Measurements from ENCODE around the gene MEF2C.

Gene MEF2C

DNA sequence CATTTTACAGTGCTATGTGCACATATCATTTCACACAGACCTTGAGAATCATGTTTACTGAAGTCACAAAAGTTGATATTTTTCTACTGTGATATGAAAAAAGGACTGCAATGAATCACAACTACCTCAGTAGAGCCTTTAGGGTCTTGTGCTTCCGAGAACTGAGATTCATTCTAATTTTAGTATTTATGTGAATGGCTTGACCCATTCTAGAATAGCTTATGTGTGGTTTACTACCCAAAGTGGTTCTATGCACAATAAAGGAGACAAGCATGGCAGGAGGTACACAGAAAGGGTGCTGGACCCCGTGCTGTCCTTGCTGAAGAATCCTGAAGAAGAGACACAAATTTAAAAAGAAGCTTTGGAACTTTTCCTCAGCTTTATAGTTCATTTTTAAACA lies 28.2 kb downstream of the MEF2C start:
- TF ChIP-seq, protein P1, sequence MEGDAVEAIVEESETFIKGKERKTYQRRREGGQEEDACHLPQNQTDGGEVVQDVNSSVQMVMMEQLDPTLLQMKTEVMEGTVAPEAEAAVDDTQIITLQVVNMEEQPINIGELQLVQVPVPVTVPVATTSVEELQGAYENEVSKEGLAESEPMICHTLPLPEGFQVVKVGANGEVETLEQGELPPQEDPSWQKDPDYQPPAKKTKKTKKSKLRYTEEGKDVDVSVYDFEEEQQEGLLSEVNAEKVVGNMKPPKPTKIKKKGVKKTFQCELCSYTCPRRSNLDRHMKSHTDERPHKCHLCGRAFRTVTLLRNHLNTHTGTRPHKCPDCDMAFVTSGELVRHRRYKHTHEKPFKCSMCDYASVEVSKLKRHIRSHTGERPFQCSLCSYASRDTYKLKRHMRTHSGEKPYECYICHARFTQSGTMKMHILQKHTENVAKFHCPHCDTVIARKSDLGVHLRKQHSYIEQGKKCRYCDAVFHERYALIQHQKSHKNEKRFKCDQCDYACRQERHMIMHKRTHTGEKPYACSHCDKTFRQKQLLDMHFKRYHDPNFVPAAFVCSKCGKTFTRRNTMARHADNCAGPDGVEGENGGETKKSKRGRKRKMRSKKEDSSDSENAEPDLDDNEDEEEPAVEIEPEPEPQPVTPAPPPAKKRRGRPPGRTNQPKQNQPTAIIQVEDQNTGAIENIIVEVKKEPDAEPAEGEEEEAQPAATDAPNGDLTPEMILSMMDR (IDR thresholded peaks at IDR 0.05; ENCODE audit: extremely low read depth, missing control alignments), result no peak

GRCh38 chr5:88847420-88847819 lies 35.6 kb downstream of the MEF2C start:
- no peak for DNase-seq (ENCODE audit: low spot score)
- TF ChIP-seq, protein P1 (IDR thresholded peaks at IDR 0.05; ENCODE audit: extremely low read depth, missing control alignments), result no peak

More for the DNA sequence above, 28.2 kb downstream of the MEF2C start:
- no peak for DNase-seq (ENCODE audit: low spot score)

DNA sequence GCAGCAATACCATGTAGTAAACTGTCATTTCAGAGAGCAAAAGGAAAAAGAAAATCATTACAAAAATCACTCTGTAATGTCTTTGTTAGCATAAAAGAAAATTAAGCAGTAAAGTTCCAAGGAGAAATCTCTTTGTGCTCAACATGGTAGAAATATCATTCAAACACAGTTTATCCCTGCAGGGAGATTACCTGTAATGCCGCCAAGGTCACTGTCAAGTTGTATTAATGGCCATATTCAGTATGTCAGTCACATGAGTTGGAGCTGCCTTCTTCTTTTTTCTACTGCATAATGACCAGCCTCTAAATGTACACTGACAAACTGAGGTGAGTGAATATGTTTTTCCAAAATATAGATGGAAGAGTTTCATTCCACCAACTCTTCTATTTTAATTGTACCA lies 36.5 kb downstream of the MEF2C start:
- no peak for DNase-seq (ENCODE audit: low spot score)
- TF ChIP-seq, protein P1 (IDR thresholded peaks at IDR 0.05; ENCODE audit: extremely low read depth, missing control alignments), result no peak

DNA sequence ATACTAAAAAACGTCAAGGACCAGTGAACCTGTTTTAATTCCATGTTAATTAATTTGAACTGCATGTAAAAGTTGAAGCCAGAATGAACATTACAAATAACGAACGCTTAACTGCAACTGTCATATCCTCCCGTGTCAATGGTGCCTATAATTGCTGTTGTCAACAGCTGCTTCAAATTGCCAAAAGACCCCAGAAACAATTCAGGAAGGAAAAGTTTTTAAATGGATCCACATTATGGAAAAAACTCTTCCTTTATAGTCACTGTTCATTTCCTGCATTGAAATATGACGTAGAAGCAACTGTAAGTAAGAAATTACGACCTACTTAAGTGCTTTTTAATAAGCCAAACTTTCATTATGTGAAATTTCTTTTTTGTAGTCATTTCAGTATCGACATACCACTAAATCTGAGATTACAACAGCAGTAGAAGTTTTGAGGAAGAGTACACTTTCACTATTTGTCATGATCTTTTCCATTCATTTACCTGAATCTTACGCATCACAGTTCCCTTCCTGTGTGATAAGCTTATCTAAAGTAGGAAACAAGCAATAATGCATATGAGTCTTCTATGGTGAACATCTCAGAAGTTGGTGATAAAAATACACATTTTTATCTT lies 37.8 kb downstream of the MEF2C start:
- peak; percentile 39 for DNase-seq (ENCODE audit: low spot score)
- TF ChIP-seq, protein P1 (IDR thresholded peaks at IDR 0.05; ENCODE audit: extremely low read depth, missing control alignments), result no peak

GRCh38 chr5:88842784-88843183 lies 40.2 kb downstream of the MEF2C start:
- DNase-seq (ENCODE audit: low spot score), result no peak
- TF ChIP-seq, protein P1 (IDR thresholded peaks at IDR 0.05; ENCODE audit: extremely low read depth, missing control alignments), result no peak

GRCh38 chr5:88841212-88841611 lies 41.8 kb downstream of the MEF2C start:
- no peak for DNase-seq (ENCODE audit: low spot score)
- TF ChIP-seq, protein P1 (IDR thresholded peaks at IDR 0.05; ENCODE audit: extremely low read depth, missing control alignments), result no peak

- no peak for DNase-seq (ENCODE audit: low spot score)
- TF ChIP-seq, protein P1 (IDR thresholded peaks at IDR 0.05; ENCODE audit: extremely low read depth, missing control alignments), result no peak
These were observed 42.5 kb downstream of the MEF2C start for GRCh38 chr5:88840495-88840894.
